ENCODE measurements around the gene SGCE. TPM values are rescaled to one million over a fixed set of nuclear protein-coding genes. Genes with fewer than 3 reads are reported as not detected.
A peak's percentile ranks its signal among the peaks of the same experiment; 100 is the strongest.

SGCE gene
- total RNA-seq, 1 experiment from 2014 or later, result 19.0 TPM

- TF ChIP-seq ZSCAN18 (CRISPR knock-in tag; IDR thresholded peaks at IDR 0.05) (no peak), E2F5 (CRISPR knock-in tag; IDR thresholded peaks at IDR 0.05) (no peak), PREB (CRISPR knock-in tag; IDR thresholded peaks at IDR 0.05; ENCODE audit: borderline replicate concordance) (no peak), FOXJ3 (CRISPR knock-in tag; IDR thresholded peaks at IDR 0.05; ENCODE audit: borderline replicate concordance) (no peak), ZBTB21 (CRISPR knock-in tag; IDR thresholded peaks at IDR 0.05; ENCODE audit: borderline replicate concordance) (no peak), MLX (CRISPR knock-in tag; IDR thresholded peaks at IDR 0.05) (no peak), ZNF671 (CRISPR knock-in tag; IDR thresholded peaks at IDR 0.05) (no peak), CDX4 (CRISPR knock-in tag; IDR thresholded peaks at IDR 0.05; ENCODE audit: borderline replicate concordance) (no peak)
Observed at GRCh38 chr7:94655126-94655847, 646 bp downstream of the SGCE start (continued).

GRCh38 chr7:94654783-94655125, 1.2 kb downstream of the SGCE start:
- POLR2A ChIA-PET, result no interaction called here
- Mint-ChIP-seq H3K27ac (no peak overlapping the region), H3K27me3 (ENCODE audit: low read depth) (peaks cover 16% of the 10 kb centered on the region), H3K36me3 (peaks cover 13% of the 10 kb centered on the region), H3K4me1 (peaks cover 28% of the 10 kb centered on the region), H3K4me3 (peak overlapping the region; percentile 91), H3K9me3 (peaks cover 12% of the 10 kb centered on the region)
- DNase-seq (ENCODE audit: low spot score) (no peak), ATAC-seq (no peak)
- CTCF ChIA-PET, result interaction anchor here (0.7 to 2.8 kb wide), 6 partner anchors 7 to 822 kb away, joined by 3 to 21 read pairs (median 3); no protein-coding TSS in a partner anchor
- TF ChIP-seq AFF4 (CRISPR knock-in tag; IDR thresholded peaks at IDR 0.05; ENCODE audit: borderline replicate concordance), result no peak
- no peak for TF ChIP-seq SOX15 (CRISPR knock-in tag; IDR thresholded peaks at IDR 0.05)
- no peak for TF ChIP-seq E2F1 (CRISPR knock-in tag; IDR thresholded peaks at IDR 0.05)
- no peak for TF ChIP-seq ATF2 (CRISPR knock-in tag; IDR thresholded peaks at IDR 0.05; ENCODE audit: borderline replicate concordance, low read depth)
- TF ChIP-seq ZMAT4 (CRISPR knock-in tag; IDR thresholded peaks at IDR 0.05), result no peak
- no peak for TF ChIP-seq TP53 (CRISPR knock-in tag; IDR thresholded peaks at IDR 0.05)
- no peak for TF ChIP-seq ZNF263 (CRISPR knock-in tag; IDR thresholded peaks at IDR 0.05; ENCODE audit: low read depth)
- no peak for TF ChIP-seq FOXK1 (CRISPR knock-in tag; IDR thresholded peaks at IDR 0.05)
- TF ChIP-seq ATF3 (CRISPR knock-in tag; conservative IDR thresholded peaks at IDR 0.05), result no peak
- no peak for TF ChIP-seq NR1H2 (CRISPR knock-in tag; IDR thresholded peaks at IDR 0.05)
- no peak for TF ChIP-seq ZSCAN18 (CRISPR knock-in tag; IDR thresholded peaks at IDR 0.05)
- no peak for TF ChIP-seq ESRRA (CRISPR knock-in tag; IDR thresholded peaks at IDR 0.05; ENCODE audit: borderline replicate concordance)
- no peak for TF ChIP-seq ZNF416 (CRISPR knock-in tag; IDR thresholded peaks at IDR 0.05)

Data from WTC11 (cell line).